Suprapubic skin (tissue), 4 donors: Measurements from ENCODE around the gene PCDHB13. TPM values are rescaled to one million over a fixed set of nuclear protein-coding genes. Genes with fewer than 3 reads are reported as not detected.
"Not testable (repeated sequence)": the region's sequence is repeated elsewhere in the genome, so short reads cannot be mapped to it uniquely, and the experiment has no call there.

Experiments used
- DNase-seq, 2 donors: peaks; one replicate each; pipeline ENCODE4 v3.0.0-alpha.2; 2019; ENCODE audit warnings: low spot score in 2 of 2
- H3K27ac ChIP-seq: fragments of 200-600 bp; sonication (generic); one replicate; pipeline ENCODE4 v1.5.1; 2019
- H3K27me3 ChIP-seq: fragments of 200-600 bp; sonication (generic); one replicate; pipeline ENCODE4 v1.5.1; 2019
- H3K36me3 ChIP-seq: fragments of 200-600 bp; sonication (generic); one replicate; pipeline ENCODE4 v1.5.1; 2019
- H3K4me1 ChIP-seq: fragments of 200-600 bp; sonication (generic); one replicate; pipeline ENCODE4 v1.5.1; 2019
- H3K4me3 ChIP-seq: fragments of 200-600 bp; sonication (generic); one replicate; pipeline ENCODE4 v1.5.1; 2019; ENCODE audit warnings: mild to moderate bottlenecking
- H3K9me3 ChIP-seq: fragments of 200-600 bp; sonication (generic); one replicate; pipeline ENCODE4 v1.5.1; 2019
- EP300 ChIP-seq: sonication (generic); formaldehyde crosslinking; IDR thresholded peaks from one replicate; pipeline ENCODE4 v1.6.1; 2017; ENCODE audit warnings: antibody characterized with exemption
- POLR2A ChIP-seq, 2 donors: fragments of 450-650 bp; IDR thresholded peaks; one replicate each; pipeline ENCODE4 v1.6.1; 2017; ENCODE audit warnings: antibody characterized with exemption in 2 of 2, mild to moderate bottlenecking in 2 of 2, moderate library complexity in 2 of 2
- POLR2AphosphoS5 ChIP-seq, 3 donors: sonication (generic); formaldehyde crosslinking; IDR thresholded peaks; one replicate each; pipeline ENCODE4 v1.6.1; 2017; ENCODE audit warnings: antibody characterized with exemption in 3 of 3
- WGBS: methylation state at CpG from one replicate; pipeline ENCODE4 v1.1.5; 2018; 5-methylcytosine and 5-hydroxymethylcytosine counted together
- total RNA-seq, 4 donors: library from RNA; depleted of rRNA; stranded (reverse); fragments of >200 nt; gene quantifications; one replicate each; pipeline ENCODE4 v1.1.0, GENCODE V29; 2016
- TF ChIP-seq, protein P1 (sequence below), 2 donors: fragments of 200-600 bp in 1 of 2; fragments of 450-650 bp in 1 of 2; sonication (generic) in 1 of 2; IDR thresholded peaks; one replicate each; pipeline ENCODE4 v1.5.1; 2016 to 2019; ENCODE audit warnings: antibody characterized with exemption in 2 of 2, mild to moderate bottlenecking in 1 of 2, moderate library complexity in 1 of 2

PCDHB13 gene
- total RNA-seq, 4 donors from 2014 or later: 5.9 to 10.0 (median 6.2) TPM

DNA sequence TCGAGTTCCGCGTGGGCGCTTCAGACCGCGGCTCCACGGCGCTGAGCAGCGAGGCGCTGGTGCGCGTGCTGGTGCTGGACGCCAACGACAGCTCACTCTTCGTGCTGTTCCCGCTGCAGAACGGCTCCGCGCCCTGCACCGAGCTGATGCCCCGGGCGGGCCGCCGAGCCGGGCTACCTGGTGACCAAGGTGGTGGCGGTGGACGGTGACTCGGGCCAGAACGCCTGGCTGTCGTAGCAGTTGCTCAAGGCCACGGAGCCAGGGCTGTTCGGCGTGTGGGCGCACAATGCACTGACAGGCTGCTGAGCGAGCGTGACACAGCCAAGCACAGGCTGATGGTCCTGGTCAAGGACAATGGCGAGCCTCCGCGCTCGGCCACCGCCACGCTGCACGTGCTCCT, 27.8 kb downstream of the PCDHB13 start:
- Histone ChIP-seq H3K4me1 (no peaks in the 10 kb centered on the region), H3K4me3 (no peak overlapping the region), H3K27me3 (no peaks in the 10 kb centered on the region), H3K27ac (no peak overlapping the region), H3K36me3 (no peaks in the 10 kb centered on the region), H3K9me3 (peaks cover 85% of the 10 kb centered on the region)
- WGBS: 32% methylated on average over 18 of the region's 43 CpGs
- no peak for DNase-seq
- TF ChIP-seq EP300 (no peak), POLR2A (IDR thresholded peaks at IDR 0.05) (no peak), POLR2AphosphoS5 (IDR thresholded peaks at IDR 0.05) (no peak)
- TF ChIP-seq, protein P1, sequence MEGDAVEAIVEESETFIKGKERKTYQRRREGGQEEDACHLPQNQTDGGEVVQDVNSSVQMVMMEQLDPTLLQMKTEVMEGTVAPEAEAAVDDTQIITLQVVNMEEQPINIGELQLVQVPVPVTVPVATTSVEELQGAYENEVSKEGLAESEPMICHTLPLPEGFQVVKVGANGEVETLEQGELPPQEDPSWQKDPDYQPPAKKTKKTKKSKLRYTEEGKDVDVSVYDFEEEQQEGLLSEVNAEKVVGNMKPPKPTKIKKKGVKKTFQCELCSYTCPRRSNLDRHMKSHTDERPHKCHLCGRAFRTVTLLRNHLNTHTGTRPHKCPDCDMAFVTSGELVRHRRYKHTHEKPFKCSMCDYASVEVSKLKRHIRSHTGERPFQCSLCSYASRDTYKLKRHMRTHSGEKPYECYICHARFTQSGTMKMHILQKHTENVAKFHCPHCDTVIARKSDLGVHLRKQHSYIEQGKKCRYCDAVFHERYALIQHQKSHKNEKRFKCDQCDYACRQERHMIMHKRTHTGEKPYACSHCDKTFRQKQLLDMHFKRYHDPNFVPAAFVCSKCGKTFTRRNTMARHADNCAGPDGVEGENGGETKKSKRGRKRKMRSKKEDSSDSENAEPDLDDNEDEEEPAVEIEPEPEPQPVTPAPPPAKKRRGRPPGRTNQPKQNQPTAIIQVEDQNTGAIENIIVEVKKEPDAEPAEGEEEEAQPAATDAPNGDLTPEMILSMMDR (IDR thresholded peaks at IDR 0.05): no peak

DNA sequence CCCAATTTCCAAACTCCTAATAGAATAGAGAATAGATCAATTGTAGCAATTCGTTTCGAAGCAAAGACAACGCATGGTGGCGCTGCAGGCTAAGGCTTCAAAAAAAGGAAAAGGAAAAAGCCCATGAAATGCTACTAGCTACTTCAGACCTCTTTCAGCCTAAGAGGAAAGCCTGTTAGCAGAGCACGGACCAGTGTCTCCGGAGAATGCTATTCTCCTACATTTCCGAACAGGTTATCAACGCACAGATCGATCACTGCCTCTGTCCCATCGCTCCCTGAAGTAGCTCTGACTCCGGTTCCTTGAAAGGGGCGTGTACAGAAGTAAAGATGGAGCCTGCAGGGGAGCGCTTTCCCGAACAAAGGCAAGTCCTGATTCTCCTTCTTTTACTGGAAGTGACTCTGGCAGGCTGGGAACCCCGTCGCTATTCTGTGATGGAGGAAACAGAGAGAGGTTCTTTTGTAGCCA, 31.6 kb downstream of the PCDHB13 start, which contains the start of gene PCDHB15:
PCDHB15 (plus strand) TSS at position 146 of the 468 bp plus-strand sequence; CDS start at position 330, 184 bp downstream.
- no peak for DNase-seq
- peaks cover 84% of the 10 kb centered on the region for H3K9me3 ChIP-seq
- no peak for TF ChIP-seq POLR2A (IDR thresholded peaks at IDR 0.05)
- TF ChIP-seq POLR2AphosphoS5 (IDR thresholded peaks at IDR 0.05): no peak
- TF ChIP-seq EP300: no peak
- TF ChIP-seq, protein P1 (IDR thresholded peaks at IDR 0.05): no peak
- H3K4me3 ChIP-seq: no peak within 1 kb of the TSS
- no peaks in the 10 kb centered on the region for H3K36me3 ChIP-seq
- no peaks in the 10 kb centered on the region for H3K27me3 ChIP-seq
- H3K4me1 ChIP-seq: no peaks in the 10 kb centered on the region
- 3% methylated on average over 16 of the region's 16 CpGs for WGBS
- H3K27ac ChIP-seq: no peak within 1 kb of the TSS

DNA sequence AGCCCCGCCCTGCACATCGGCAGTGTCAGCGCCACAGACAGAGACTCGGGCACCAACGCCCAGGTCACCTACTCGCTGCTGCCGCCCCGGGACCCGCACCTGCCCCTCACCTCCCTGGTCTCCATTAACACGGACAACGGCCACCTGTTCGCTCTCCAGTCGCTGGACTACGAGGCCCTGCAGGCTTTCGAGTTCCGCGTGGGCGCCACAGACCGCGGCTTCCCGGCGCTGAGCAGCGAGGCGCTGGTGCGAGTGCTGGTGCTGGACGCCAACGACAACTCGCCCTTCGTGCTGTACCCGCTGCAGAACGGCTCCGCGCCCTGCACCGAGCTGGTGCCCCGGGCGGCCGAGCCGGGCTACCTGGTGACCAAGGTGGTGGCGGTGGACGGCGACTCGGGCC, 33.3 kb downstream of the PCDHB13 start:
- H3K4me3 ChIP-seq, DNase-seq, H3K4me1 ChIP-seq, H3K27me3 ChIP-seq, H3K36me3 ChIP-seq, H3K27ac ChIP-seq: not testable (repeated sequence)
- H3K9me3 ChIP-seq: peaks cover 83% of the 10 kb centered on the region
- WGBS: 48% methylated on average over 10 of the region's 42 CpGs

DNA sequence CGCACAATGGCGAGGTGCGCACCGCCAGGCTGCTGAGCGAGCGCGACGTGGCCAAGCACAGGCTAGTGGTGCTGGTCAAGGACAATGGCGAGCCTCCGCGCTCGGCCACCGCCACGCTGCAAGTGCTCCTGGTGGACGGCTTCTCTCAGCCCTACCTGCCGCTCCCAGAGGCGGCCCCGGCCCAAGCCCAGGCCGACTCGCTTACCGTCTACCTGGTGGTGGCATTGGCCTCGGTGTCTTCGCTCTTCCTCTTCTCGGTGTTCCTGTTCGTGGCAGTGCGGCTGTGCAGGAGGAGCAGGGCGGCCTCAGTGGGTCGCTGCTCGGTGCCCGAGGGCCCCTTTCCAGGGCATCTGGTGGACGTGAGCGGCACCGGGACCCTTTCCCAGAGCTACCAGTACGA, 33.7 kb downstream of the PCDHB13 start:
- not testable (repeated sequence) for H3K36me3 ChIP-seq, H3K4me1 ChIP-seq, DNase-seq, H3K27ac ChIP-seq, H3K4me3 ChIP-seq, H3K27me3 ChIP-seq
- 61% methylated on average over 5 of the region's 34 CpGs for WGBS
- peaks cover 83% of the 10 kb centered on the region for H3K9me3 ChIP-seq

DNA sequence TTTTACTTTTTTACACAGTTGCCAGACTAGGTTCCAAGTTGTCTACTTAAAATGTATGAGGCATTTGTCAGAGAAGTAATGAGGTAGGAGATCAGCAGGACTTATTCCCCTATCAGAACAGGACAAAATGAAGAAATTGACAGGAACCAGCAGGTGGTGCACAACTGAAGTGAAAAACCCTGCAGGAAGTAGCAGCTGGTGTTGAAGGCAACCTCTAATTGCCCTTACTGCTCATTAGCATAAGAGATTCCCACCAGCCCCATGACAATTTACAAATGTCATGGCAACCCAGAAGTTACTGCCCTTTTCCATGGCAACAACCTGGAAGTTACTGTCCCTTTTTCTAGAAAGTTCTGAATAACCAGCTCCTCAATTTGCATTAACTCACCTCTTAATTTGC, 36.9 kb downstream of the PCDHB13 start:
- H3K4me3 ChIP-seq: no peak overlapping the region
- TF ChIP-seq POLR2A (IDR thresholded peaks at IDR 0.05) (no peak), POLR2AphosphoS5 (IDR thresholded peaks at IDR 0.05) (no peak), EP300 (no peak)
- TF ChIP-seq, protein P1 (IDR thresholded peaks at IDR 0.05): no peak
- H3K27ac ChIP-seq: no peak overlapping the region
- H3K36me3 ChIP-seq: no peaks in the 10 kb centered on the region
- peaks cover 84% of the 10 kb centered on the region for H3K9me3 ChIP-seq
- H3K27me3 ChIP-seq: no peaks in the 10 kb centered on the region
- no peaks in the 10 kb centered on the region for H3K4me1 ChIP-seq
- no peak for DNase-seq

- TF ChIP-seq, protein P1 (IDR thresholded peaks at IDR 0.05): no peak
- TF ChIP-seq EP300 (no peak), POLR2A (IDR thresholded peaks at IDR 0.05) (no peak), POLR2AphosphoS5 (IDR thresholded peaks at IDR 0.05) (no peak)
These were observed 44.7 kb downstream of the PCDHB13 start for GRCh38 chr5:141258464-141258863.

More at GRCh38 chr5:141258464-141258863, 44.7 kb downstream of the PCDHB13 start:
- peaks cover 5% of the 10 kb centered on the region for H3K36me3 ChIP-seq
- no peaks in the 10 kb centered on the region for H3K27me3 ChIP-seq
- no peak overlapping the region for H3K27ac ChIP-seq
- H3K4me3 ChIP-seq: no peak overlapping the region
- DNase-seq: no peak
- peaks cover 89% of the 10 kb centered on the region for H3K9me3 ChIP-seq
- H3K4me1 ChIP-seq: no peaks in the 10 kb centered on the region
